Globus pallidus (tissue), 1 donor: ENCODE results near the gene IER5L.

Experiments
- DNase-seq: peaks from one replicate; pipeline ENCODE4 v3.0.0-alpha.2; 2015; ENCODE audit warnings: low spot score

Gene IER5L

DNA sequence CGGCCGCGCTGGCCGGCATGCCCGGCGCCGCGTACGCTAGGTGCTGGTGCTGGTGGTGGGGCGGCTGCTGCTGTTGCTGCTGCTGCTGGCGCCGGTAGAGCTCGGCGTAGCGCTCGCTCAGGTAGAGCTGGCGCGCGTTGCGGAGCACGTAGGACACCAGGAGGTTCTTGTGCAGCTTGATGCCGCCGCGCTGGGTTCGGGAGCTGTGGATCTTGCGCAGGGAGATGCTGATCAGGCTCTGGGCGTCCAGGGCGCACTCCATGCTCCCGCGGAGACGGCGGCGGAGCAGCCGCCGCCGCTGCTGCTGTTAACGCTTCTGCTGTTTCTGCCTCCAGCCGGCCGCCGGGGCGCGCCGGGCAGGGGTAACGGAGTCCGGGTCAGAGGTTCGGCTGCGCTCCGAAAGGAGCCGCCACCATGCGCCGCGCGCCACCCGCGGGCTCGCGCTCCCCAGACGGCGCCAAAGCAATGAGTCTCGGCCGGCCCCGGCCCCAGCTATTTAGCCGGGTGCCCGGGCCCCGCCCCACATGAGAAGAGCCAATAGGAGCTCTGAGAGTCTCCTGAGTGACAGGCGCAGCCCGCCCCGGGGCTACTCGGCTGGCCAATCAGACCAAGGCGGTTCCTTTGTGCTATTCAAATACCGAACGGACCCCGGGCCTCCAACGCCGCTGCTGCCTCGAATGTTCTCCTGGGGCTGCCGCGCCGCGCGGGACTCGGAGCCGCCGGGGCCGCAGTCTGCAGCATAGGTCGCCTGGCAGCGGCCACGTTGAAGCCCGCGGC, at the start of gene IER5L:
IER5L (minus strand) TSS at position 471 of the 777 bp plus-strand sequence; CDS start at position 262, 209 bp downstream.
- DNase-seq, result peak; percentile 96

DNA sequence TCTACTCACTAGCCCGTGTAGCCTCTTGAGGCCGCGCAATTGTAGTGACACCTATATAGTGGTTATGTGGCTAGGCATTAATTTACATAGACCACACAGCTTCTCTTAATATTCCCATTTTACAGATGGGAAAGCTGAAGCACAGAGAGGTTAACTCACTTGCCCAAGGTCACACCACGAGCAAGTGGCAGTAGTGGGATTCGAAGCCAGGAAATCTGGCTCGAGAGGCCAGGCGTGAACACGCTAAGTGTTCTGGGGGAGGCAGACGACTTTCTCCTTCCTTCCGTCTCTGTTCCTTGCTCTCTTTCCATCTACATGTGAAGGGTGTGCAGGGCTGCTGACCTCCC, 49.8 kb upstream of the IER5L start:
- DNase-seq, result no peak

- DNase-seq, result no peak
These were observed 47.8 kb upstream of the IER5L start for GRCh38 chr9:129225815-129226214.

DNA sequence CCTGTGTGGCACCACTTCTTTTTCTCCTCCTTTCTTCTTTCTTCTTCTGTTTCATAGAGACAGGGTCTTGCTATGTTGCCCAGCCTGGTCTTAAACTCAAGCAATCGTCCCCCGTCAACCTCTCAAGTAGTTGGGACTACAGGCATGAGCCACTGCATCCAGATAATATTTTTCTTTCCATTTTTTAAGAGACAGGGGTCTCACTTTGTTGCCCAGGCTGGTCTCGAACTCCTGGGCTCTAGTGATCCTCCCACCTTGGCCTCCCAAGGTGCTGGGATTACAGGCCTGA, 47.4 kb upstream of the IER5L start:
- DNase-seq, result no peak

GRCh38 chr9:129224618-129225489, 46.8 kb upstream of the IER5L start:
- DNase-seq, result no peak

GRCh38 chr9:129223551-129224208, 45.6 kb upstream of the IER5L start:
- DNase-seq, result no peak

DNA sequence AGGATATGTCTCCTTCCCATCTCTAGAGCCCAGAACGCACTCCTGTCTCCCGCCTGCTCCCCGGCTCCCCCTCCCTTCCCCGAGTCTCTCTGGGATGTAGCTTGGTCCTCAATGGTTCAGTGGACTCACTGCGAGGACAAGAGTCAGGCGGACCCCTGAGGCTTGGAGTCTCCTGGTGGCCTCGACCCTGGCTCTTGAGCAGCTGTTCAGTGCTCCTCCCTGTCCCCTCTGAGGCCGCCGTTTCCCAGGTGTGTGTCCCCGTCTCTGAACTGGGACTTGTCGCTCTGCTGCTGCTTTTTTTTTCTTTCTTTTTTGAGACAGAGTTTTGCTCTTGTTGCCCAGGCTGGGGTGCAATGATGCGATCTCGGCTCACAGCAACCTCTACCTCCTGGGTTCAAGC, 44.8 kb upstream of the IER5L start:
- no peak for DNase-seq

DNA sequence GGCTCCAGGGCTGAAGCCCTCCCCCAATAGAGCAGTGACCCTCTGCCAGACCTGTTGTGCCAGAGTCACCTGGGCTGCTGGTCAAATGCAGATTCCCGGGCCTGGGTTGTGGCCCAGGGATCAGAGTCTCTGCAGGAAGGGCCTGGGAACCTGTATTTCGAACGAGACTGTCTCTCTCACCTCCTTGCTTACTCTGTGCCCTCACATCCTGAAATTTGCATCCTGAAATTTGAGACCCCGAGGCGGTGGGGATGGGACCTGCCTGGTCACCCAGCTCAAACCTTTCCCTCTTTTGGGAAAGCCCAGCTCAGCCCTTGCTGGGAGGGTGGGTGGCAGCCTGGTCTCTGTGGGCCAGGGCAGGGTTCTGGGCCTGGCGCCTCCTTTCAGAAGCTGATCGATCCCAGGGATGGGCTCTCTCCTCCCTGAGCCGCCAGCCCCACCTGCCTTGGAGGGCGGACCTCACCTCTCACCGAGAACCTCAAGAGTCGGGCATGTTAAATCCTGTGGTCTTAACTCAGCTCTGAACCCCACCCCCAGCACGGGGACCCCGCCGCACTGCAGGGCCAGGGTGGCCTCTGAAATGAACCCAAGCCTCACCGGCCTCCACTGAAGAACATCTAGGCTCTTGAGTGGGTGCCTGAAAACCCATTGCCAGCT, 44.0 kb upstream of the IER5L start:
- DNase-seq, result no peak

DNA sequence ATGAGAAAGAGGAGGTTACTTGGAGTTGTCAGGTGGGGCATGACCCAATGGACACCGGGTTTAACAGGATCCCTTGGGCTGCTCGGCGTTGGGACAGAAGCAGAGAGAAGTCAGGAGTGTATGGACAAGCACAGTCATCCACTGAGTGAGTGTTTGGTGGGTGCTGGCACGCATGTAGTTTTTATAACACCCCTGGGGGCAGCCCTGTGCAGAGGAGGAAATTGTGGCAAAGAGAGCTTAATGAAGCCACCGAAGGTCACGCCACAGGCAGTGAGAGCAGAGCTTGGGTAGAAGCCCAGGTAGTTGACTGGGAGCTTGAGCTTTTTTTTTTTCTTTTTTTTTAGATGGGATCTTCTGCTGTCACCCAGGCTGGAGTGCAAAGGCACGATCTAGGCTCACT, 43.2 kb upstream of the IER5L start:
- no peak for DNase-seq

DNA sequence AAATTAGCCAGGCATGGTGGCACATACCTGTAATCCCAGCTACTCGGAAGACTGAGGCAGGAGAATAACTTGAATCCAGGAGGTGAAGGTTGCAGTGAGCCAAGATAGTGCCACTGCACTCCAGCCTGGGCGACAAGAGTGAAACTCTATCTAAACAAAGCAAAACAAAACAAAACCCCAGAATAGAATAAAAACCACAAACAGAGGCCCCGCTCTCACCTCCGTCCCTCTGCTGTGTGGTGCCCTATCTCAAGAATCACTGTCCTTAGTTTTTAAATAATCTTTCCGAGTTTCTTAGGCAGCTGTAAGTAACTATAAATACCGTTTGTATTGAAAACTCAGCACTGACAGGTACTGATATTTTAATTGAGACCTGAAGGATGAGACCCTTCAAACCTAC, 42.7 kb upstream of the IER5L start:
- no peak for DNase-seq

DNA sequence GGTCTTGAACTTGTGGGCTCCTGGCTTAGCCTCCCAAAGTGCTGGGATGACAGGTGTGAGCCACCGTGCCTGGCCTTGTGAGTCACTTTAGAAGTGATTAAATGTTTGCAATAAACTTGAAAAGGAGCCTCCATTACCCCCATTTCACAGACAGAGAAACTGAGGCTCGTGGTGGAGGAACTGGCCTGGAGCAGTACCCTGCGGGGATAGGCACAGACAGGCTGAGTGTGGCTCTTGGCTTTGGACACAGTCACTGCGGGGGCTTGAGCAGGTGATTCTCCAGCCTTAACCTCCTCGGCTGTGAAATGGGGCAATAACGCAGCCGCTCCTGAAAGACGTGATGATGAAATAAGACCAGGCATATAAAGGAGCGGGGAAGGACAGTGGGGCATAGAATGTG, 40.9 kb upstream of the IER5L start:
- no peak for DNase-seq

DNA sequence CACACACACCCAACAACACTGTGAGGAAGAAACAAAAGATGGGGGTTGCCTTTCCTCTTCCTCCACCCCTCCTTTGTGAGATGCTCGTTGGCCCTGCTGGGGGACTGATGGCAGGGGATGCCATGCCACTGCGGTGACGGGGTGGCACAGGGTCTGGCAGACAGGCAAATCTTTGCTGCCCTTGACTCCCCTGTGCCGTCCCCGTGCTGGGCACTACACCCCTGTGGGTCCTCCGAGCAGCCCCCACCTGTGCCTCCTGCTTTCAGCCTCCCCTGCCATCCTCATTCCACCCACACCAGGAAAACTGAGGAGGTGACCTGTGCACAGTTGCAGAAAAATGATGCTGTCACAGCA, 40.2 kb upstream of the IER5L start:
- DNase-seq, result no peak

DNA sequence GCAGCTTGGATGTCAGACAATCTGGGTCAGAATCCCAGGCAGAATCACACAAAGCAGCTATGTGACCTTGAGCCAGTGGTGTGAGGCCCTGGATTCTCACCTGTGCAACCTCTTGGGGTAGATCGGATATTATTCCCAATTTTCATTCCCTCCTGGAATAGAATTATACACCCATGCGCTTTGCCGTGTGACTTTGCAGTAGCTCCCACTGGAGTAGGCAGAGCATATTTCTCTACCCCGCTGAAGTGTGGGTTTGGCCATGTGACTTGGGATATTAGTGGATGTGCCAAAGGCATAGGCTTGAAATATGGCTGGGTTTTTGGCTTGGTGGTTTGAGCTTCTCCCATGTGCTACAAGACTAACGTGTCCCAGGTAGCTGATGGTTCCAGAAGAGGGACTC, 35.5 kb upstream of the IER5L start:
- no peak for DNase-seq

- DNase-seq, result no peak
These were observed 33.6 kb upstream of the IER5L start for GRCh38 chr9:129211686-129212085.

DNA sequence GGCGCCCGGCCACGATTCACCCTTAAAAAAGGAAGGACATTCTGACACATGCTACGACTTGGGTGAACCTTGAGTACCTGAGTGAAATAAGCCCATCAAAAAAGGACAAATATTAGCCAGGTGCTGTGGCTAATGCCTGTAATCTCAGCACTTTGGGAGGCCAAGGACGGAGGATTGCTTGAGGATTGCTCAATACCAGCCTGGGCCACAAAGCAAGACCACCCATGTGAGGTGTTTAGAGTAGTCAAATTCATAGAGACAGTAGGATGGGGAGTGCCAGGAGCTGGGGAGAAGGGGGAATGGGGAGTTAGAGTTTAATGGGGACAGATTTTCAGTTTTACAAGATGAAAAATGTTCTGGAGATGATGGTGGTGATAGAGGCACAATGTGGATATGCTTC, 32.1 kb upstream of the IER5L start:
- DNase-seq, result no peak

DNA sequence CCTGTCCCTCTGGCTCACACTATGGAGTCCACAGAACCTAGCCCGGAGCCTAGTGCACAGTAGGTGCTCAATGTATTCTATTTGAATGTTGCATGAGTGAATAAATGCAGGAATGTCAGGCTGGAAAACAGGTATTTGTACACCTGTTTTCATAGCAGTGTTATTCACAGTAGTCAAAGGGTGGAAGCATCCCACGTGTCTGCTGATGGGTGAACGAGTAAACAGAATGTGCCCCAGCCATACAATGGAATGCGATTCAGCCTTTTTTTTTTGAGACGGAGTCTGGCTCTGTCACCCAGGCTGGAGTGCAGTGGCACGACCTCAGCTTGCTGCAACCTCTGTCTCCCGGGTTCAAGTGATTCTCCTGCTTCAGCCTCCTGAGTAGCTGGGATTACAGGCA, 31.5 kb upstream of the IER5L start:
- DNase-seq, result no peak

GRCh38 chr9:129209109-129209508, 31.0 kb upstream of the IER5L start:
- no peak for DNase-seq

GRCh38 chr9:129208207-129209032, 30.4 kb upstream of the IER5L start:
- no peak for DNase-seq

DNA sequence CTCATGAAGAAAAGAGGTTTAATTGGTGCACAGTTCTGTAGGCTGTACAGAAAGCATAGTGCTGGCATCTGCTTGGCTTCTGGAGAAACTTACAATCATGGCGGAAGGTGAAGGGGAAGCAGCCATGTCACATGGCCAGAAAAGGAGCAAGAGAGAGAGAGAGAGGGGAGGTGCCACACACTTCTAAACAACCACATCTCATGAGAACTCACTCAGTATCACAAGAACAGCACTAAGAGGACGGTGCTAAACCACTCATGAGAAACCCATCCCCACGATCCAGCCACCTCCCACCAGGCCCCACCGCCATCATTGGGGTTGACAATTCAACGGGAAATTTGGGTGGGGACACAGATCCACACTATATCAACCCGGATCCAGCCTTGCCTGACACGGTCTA, 28.8 kb upstream of the IER5L start:
- DNase-seq, result no peak

- no peak for DNase-seq
These were observed 28.3 kb upstream of the IER5L start for GRCh38 chr9:129206401-129206800.

GRCh38 chr9:129204840-129205239, 26.8 kb upstream of the IER5L start:
- DNase-seq, result no peak

DNA sequence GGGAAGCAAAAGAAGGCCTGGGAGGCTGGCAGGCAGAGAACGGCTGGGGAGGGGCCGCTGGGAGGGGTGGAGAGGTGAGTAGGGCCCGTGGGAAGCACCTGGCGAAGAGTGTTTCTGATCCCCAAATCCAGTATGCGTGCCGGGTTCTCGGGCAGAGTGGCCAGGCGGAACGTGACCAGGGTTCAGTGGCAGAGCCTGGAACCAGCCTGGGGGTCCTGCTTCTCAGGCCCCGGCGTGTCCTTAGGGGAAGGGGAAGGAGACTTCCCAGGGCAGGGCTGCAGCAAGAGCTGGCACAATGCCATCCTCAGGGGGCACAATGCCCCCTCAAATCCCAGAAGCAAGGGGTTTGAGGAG, 25.5 kb upstream of the IER5L start:
- no peak for DNase-seq
